ENCODE measurements around the gene KRTAP5-3. TPM values are rescaled to one million over a fixed set of nuclear protein-coding genes. Genes with fewer than 3 reads are reported as not detected.
"Not testable (repeated sequence)": the region's sequence is repeated elsewhere in the genome, so short reads cannot be mapped to it uniquely, and the experiment has no call there.

The KRTAP5-3 gene
- total RNA-seq, 1 experiment from 2014 or later: not detected

DNA sequence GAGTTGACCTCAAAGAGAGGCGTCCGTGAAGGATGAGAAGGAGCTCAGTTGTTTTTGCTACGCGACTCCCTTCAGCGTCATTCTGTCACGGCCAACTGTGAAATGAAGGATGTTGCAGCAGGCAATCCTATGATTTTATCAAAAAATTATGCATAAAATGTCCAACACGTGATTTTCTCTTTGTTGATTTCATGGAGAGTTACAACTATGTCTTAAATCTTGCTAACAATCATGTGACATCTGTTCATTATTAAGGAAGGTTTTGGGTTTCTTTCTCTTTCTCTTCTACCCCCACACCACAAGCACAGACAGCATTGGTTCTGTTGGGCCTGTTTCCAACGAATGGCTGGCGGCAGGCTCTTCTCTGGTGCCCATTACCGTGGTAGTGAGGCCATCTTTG, 10.0 kb upstream of the KRTAP5-3 start:
- no peak overlapping the region for H3K27ac ChIP-seq (ENCODE audit: insufficient read length, low read depth, low read length)
- no peak overlapping the region for H4K91ac ChIP-seq (ENCODE audit: insufficient read length, low read depth, low read length)
- H3K56ac ChIP-seq (ENCODE audit: insufficient read length, low read depth, low read length): no peak overlapping the region
- H3K9me3 Mint-ChIP-seq: peaks cover 8 to 12% of the 10 kb centered on the region in 2 experiments
- no peaks in the 10 kb centered on the region for H3K9me3 ChIP-seq (ENCODE audit: control insufficient read depth, low read depth, low read length)
- H3K18ac ChIP-seq (ENCODE audit: insufficient read length, low read depth, low read length): no peak overlapping the region
- no peak overlapping the region for H4K8ac ChIP-seq (replicated peaks; ENCODE audit: insufficient read length, low read depth, low read length)
- H3K23me2 ChIP-seq (ENCODE audit: insufficient read length, low read depth, low read length, poor library complexity, severe bottlenecking): no peaks in the 10 kb centered on the region
- H2BK15ac ChIP-seq (ENCODE audit: low read depth, low read length): no peak overlapping the region
- no peaks in the 10 kb centered on the region for H3K79me1 ChIP-seq (ENCODE audit: insufficient read depth, low read depth, low read length, poor library complexity, severe bottlenecking)
- H3K27ac Mint-ChIP-seq: no peak overlapping the region
- peaks cover 60% of the 10 kb centered on the region for H3K27me3 Mint-ChIP-seq (ENCODE audit: low read depth)
- no peaks in the 10 kb centered on the region for H4K20me1 ChIP-seq (ENCODE audit: control insufficient read depth, insufficient read depth, insufficient read length)
- H3K4me3 Mint-ChIP-seq: no peak overlapping the region
- H2BK120ac ChIP-seq (ENCODE audit: low read depth, low read length, poor library complexity, severe bottlenecking): no peak overlapping the region
- no peaks in the 10 kb centered on the region for H3K79me2 ChIP-seq (ENCODE audit: insufficient read depth, low read length)
- H2AFZ ChIP-seq (ENCODE audit: low read length): no peak overlapping the region
- no peak overlapping the region for H2BK20ac ChIP-seq (ENCODE audit: low read depth, low read length, poor library complexity, severe bottlenecking)
- H3K14ac ChIP-seq (ENCODE audit: insufficient read depth, low read length): no peak overlapping the region
- H3K4ac ChIP-seq (ENCODE audit: low read depth, low read length): no peak overlapping the region
- no peak overlapping the region for H3K4me2 ChIP-seq (ENCODE audit: insufficient read depth, insufficient read length, low read length)
- no peak for DNase-seq
- H3K4me1 Mint-ChIP-seq: no peaks in the 10 kb centered on the region
- TF ChIP-seq, protein P1, sequence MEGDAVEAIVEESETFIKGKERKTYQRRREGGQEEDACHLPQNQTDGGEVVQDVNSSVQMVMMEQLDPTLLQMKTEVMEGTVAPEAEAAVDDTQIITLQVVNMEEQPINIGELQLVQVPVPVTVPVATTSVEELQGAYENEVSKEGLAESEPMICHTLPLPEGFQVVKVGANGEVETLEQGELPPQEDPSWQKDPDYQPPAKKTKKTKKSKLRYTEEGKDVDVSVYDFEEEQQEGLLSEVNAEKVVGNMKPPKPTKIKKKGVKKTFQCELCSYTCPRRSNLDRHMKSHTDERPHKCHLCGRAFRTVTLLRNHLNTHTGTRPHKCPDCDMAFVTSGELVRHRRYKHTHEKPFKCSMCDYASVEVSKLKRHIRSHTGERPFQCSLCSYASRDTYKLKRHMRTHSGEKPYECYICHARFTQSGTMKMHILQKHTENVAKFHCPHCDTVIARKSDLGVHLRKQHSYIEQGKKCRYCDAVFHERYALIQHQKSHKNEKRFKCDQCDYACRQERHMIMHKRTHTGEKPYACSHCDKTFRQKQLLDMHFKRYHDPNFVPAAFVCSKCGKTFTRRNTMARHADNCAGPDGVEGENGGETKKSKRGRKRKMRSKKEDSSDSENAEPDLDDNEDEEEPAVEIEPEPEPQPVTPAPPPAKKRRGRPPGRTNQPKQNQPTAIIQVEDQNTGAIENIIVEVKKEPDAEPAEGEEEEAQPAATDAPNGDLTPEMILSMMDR (conservative IDR thresholded peaks at IDR 0.05): no peak
- H3K23ac ChIP-seq (ENCODE audit: insufficient read length, low read depth, low read length): no peak overlapping the region
- no peak overlapping the region for H4K5ac ChIP-seq (ENCODE audit: insufficient read length, low read depth, low read length)
- H3K27me3 ChIP-seq (ENCODE audit: insufficient read depth, low read length): no peaks in the 10 kb centered on the region
- no peaks in the 10 kb centered on the region for H3K4me1 ChIP-seq (ENCODE audit: insufficient read depth, low read length)
- H2AK5ac ChIP-seq (ENCODE audit: insufficient read length, low read length): no peak overlapping the region
- no CpG with 5 or more reads among the region's 10 CpGs for WGBS (ENCODE audit: extremely low coverage, insufficient read length, low lambda C conversion rate)
- H3K9ac ChIP-seq (ENCODE audit: extremely low read depth, insufficient read length, low read length): no peak overlapping the region
- no peak overlapping the region for H2BK5ac ChIP-seq (ENCODE audit: insufficient read length, low read length)
- H3K36me3 Mint-ChIP-seq (ENCODE audit: insufficient read depth in 1 of 3, low read depth in 3 of 3): 0 out of 7 replicates have a peak, but pooled peaks cover 0 to 7% (median 0%) of the 10 kb centered on the region in 3 experiments
- H2BK12ac ChIP-seq (ENCODE audit: insufficient read length, low read depth, low read length): no peak overlapping the region
- no peak overlapping the region for H3T11ph ChIP-seq (ENCODE audit: low read length)

DNA sequence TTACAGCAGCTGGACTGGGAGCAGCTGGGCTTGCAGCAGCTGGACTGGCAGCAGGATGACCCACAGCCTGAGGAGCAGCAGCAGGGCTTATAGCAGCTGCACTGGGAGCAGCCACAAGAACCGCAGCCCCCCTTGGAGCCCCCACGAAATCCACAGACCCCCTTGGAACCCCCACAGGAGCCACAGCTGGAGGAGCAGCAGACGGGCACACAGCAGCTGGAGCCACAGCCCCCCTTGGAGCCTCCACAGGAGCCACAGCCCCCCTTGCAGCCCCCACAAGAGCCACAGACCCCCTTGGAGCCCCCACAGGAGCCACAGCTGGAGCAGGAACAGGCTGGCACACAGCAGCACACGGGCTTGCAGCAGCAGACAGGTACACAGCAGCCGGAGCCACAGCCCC, 362 bp downstream of the KRTAP5-3 start:
- not testable (repeated sequence) for H3K4me1 ChIP-seq (ENCODE audit: insufficient read depth, low read length); H2BK120ac ChIP-seq (ENCODE audit: low read depth, low read length, poor library complexity, severe bottlenecking); H4K5ac ChIP-seq (ENCODE audit: insufficient read length, low read depth, low read length); H2AFZ ChIP-seq (ENCODE audit: low read length); H3K27ac Mint-ChIP-seq; H3T11ph ChIP-seq (ENCODE audit: low read length); H3K23ac ChIP-seq (ENCODE audit: insufficient read length, low read depth, low read length); H3K18ac ChIP-seq (ENCODE audit: insufficient read length, low read depth, low read length); H3K4me3 Mint-ChIP-seq; H2BK20ac ChIP-seq (ENCODE audit: low read depth, low read length, poor library complexity, severe bottlenecking); H3K79me1 ChIP-seq (ENCODE audit: insufficient read depth, low read depth, low read length, poor library complexity, severe bottlenecking); H4K91ac ChIP-seq (ENCODE audit: insufficient read length, low read depth, low read length); H3K27me3 ChIP-seq (ENCODE audit: insufficient read depth, low read length); H3K4ac ChIP-seq (ENCODE audit: low read depth, low read length); H3K79me2 ChIP-seq (ENCODE audit: insufficient read depth, low read length); H3K9me3 ChIP-seq (ENCODE audit: control insufficient read depth, low read depth, low read length); H3K23me2 ChIP-seq (ENCODE audit: insufficient read length, low read depth, low read length, poor library complexity, severe bottlenecking); H3K27ac ChIP-seq (ENCODE audit: insufficient read length, low read depth, low read length); H2AK5ac ChIP-seq (ENCODE audit: insufficient read length, low read length); DNase-seq; H4K20me1 ChIP-seq (ENCODE audit: control insufficient read depth, insufficient read depth, insufficient read length); H2BK12ac ChIP-seq (ENCODE audit: insufficient read length, low read depth, low read length); H3K56ac ChIP-seq (ENCODE audit: insufficient read length, low read depth, low read length); H2BK5ac ChIP-seq (ENCODE audit: insufficient read length, low read length); H3K36me3 Mint-ChIP-seq (ENCODE audit: insufficient read depth in 1 of 3, low read depth in 3 of 3); H2BK15ac ChIP-seq (ENCODE audit: low read depth, low read length); H3K4me2 ChIP-seq (ENCODE audit: insufficient read depth, insufficient read length, low read length); H3K9ac ChIP-seq (ENCODE audit: extremely low read depth, insufficient read length, low read length); H4K8ac ChIP-seq (replicated peaks; ENCODE audit: insufficient read length, low read depth, low read length); H3K14ac ChIP-seq (ENCODE audit: insufficient read depth, low read length)
- WGBS (ENCODE audit: extremely low coverage, insufficient read length, low lambda C conversion rate): no CpG with 5 or more reads among the region's 5 CpGs
- H3K4me1 Mint-ChIP-seq: peaks cover 13 to 18% of the 10 kb centered on the region in 2 experiments
- peaks cover 15% of the 10 kb centered on the region in 2 experiments for H3K9me3 Mint-ChIP-seq
- peaks cover 42% of the 10 kb centered on the region for H3K27me3 Mint-ChIP-seq (ENCODE audit: low read depth)
